PFSK-1 (cell line): ENCODE data around the gene ERCC3. TPM values are rescaled to one million over a fixed set of nuclear protein-coding genes. Genes with fewer than 3 reads are reported as not detected.
A peak's percentile ranks its signal among the peaks of the same experiment; 100 is the strongest.

Experiments used
- FOXP2 ChIP-seq: optimal IDR thresholded peaks from 2 replicates; pipeline ENCODE3; 2011; ENCODE audit warnings: borderline replicate concordance, control low read depth, inconsistent platforms; ENCODE audit not compliant: insufficient read depth; ENCODE audit errors: extremely low read length, extremely low read depth
- POLR2AphosphoS5 ChIP-seq: IDR thresholded peaks from 2 replicates; pipeline ENCODE4 v1.6.1; 2012; ENCODE audit warnings: low read depth, mild to moderate bottlenecking, control low read depth, low read length, moderate library complexity
- REST ChIP-seq, 2 experiments: IDR thresholded peaks; 2 replicates each; pipeline versions ENCODE4 v1.6.1 to v1.8.0; 2011 to 2012; ENCODE audit warnings: low read depth in 2 of 2, low read length in 2 of 2, control low read depth in 1 of 2, inconsistent platforms in 1 of 2, mild to moderate bottlenecking in 1 of 2, moderate library complexity in 1 of 2; ENCODE audit not compliant: insufficient read depth in 1 of 2
- SIN3A ChIP-seq: IDR thresholded peaks from 2 replicates; pipeline ENCODE4 v1.6.1; 2012; ENCODE audit warnings: mild to moderate bottlenecking, low read length, moderate library complexity, borderline replicate concordance; ENCODE audit not compliant: insufficient read depth
- TAF1 ChIP-seq: IDR thresholded peaks from 2 replicates; pipeline ENCODE4 v1.6.1; 2012; ENCODE audit warnings: low read length, control low read depth, borderline replicate concordance; ENCODE audit not compliant: insufficient read depth
- polyA plus RNA-seq: library from polyadenylated mRNA; unstranded; fragments of >200 nt; gene quantifications from one replicate; pipeline ENCODE4 v1.2.1, GENCODE V29; 2012; ENCODE audit warnings: low read depth, missing spikeins; ENCODE audit not compliant: insufficient read length

The ERCC3 gene
- polyA plus RNA-seq, result 41.0 TPM

- TF ChIP-seq REST (IDR thresholded peaks at IDR 0.05; ENCODE audit: insufficient read depth in 1 of 2, low read depth in 2 of 2, low read length in 2 of 2), result no peak
- TF ChIP-seq SIN3A, result no peak
- TF ChIP-seq POLR2AphosphoS5, result peak; percentile 94
- TF ChIP-seq TAF1, result peak; percentile 90
Measured at GRCh38 chr2:127293748-127294562, at the start of gene ERCC3. ERCC3 (minus strand) TSS chr2:127294144; CDS start chr2:127294081, 63 bp downstream.

GRCh38 chr2:127343277-127343676, 49.3 kb upstream of the ERCC3 start:
- TF ChIP-seq SIN3A (no peak), TAF1 (no peak)

GRCh38 chr2:127342101-127342500, 48.2 kb upstream of the ERCC3 start:
- TF ChIP-seq SIN3A, result no peak
- TF ChIP-seq TAF1, result no peak
- no peak for TF ChIP-seq FOXP2
- no peak for TF ChIP-seq POLR2AphosphoS5
- TF ChIP-seq REST (IDR thresholded peaks at IDR 0.05; ENCODE audit: insufficient read depth in 1 of 2, low read depth in 2 of 2, low read length in 2 of 2), result no peak

GRCh38 chr2:127332335-127332734, 38.4 kb upstream of the ERCC3 start:
- TF ChIP-seq FOXP2 (no peak), TAF1 (no peak), SIN3A (no peak), REST (IDR thresholded peaks at IDR 0.05; ENCODE audit: insufficient read depth in 1 of 2, low read depth in 2 of 2, low read length in 2 of 2) (no peak), POLR2AphosphoS5 (no peak)

- no peak for TF ChIP-seq TAF1
- TF ChIP-seq POLR2AphosphoS5, result no peak
- TF ChIP-seq REST (IDR thresholded peaks at IDR 0.05; ENCODE audit: insufficient read depth in 1 of 2, low read depth in 2 of 2, low read length in 2 of 2), result no peak
- no peak for TF ChIP-seq SIN3A
- TF ChIP-seq FOXP2, result no peak
Measured at GRCh38 chr2:127330753-127331152, 36.8 kb upstream of the ERCC3 start.
